Measurements from ENCODE around the gene MTMR10. TPM values are rescaled to one million over a fixed set of nuclear protein-coding genes. Genes with fewer than 3 reads are reported as not detected.

Gene MTMR10
- polyA plus RNA-seq, 1 of the 3 experiments (the other 2 are of a cell fraction) = 6.4 TPM

DNA sequence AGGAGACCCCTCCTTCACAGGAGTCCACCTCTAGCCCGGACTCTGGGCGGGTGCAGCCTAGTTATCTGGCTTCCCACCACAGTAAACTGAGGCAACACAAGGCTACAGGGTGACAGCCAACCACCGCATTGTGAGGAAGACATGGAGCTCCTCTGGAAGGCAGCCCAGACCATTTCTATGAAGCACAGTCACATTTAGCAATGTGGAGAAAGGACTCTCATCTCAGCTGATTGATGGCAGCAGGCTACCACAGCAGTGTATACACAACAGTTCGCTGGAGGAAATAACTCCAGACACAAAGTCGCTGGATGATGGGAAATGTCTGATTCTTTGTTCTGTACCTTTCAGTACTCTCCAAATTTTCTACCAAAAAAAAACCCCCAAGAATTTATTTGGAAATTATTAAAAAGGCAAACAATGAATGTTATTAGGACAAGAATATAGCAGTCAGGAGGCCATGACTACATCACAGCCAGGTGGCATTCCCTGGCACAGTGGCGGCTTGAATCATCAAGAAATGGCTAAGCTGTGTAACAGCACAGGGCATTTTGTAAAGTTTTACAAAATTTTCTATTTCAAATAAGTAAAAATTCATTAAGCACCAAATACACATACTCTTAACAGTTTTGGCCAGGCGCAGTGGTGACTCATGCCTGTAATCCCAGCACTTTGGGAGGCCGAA is 47.6 kb downstream of the MTMR10 start:
- H3K27me3 ChIP-seq (ENCODE audit: insufficient read depth) = no peaks in the 10 kb centered on the region
- H3K9me3 ChIP-seq = no peaks in the 10 kb centered on the region
- H3K4me1 ChIP-seq (ENCODE audit: control insufficient read depth in 1 of 2, insufficient read depth in 2 of 2, low read depth in 1 of 2, low read length in 1 of 2) = no peaks in the 10 kb centered on the region
- H3K9me2 ChIP-seq = no peaks in the 10 kb centered on the region
- H3K4me2 ChIP-seq = no peak overlapping the region
- H3K36me3 ChIP-seq (replicated peaks in 1 of 2; ENCODE audit: control insufficient read depth in 1 of 2, insufficient read depth in 2 of 2, low read length in 1 of 2) = peaks cover 68 to 89% of the 10 kb centered on the region in 2 experiments
- no peak for DNase-seq
- no peak overlapping the region for H3K4me3 ChIP-seq (ENCODE audit: low read depth in 2 of 2, low read length in 1 of 2)
- no peak for TF ChIP-seq FOXM1 (IDR thresholded peaks at IDR 0.05; ENCODE audit: low read depth)
- TF ChIP-seq CHD2 (IDR thresholded peaks at IDR 0.05; ENCODE audit: low read length, partially characterized antibody) = no peak
- no peak for TF ChIP-seq RFX5 (IDR thresholded peaks at IDR 0.05; ENCODE audit: low read length)
- no peak for TF ChIP-seq MXI1 (IDR thresholded peaks at IDR 0.05; ENCODE audit: low read depth, low read length)
- TF ChIP-seq, protein P1, sequence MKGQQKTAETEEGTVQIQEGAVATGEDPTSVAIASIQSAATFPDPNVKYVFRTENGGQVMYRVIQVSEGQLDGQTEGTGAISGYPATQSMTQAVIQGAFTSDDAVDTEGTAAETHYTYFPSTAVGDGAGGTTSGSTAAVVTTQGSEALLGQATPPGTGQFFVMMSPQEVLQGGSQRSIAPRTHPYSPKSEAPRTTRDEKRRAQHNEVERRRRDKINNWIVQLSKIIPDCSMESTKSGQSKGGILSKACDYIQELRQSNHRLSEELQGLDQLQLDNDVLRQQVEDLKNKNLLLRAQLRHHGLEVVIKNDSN (IDR thresholded peaks at IDR 0.05; ENCODE audit: borderline replicate concordance, low read depth) = no peak
- TF ChIP-seq, protein P2, sequence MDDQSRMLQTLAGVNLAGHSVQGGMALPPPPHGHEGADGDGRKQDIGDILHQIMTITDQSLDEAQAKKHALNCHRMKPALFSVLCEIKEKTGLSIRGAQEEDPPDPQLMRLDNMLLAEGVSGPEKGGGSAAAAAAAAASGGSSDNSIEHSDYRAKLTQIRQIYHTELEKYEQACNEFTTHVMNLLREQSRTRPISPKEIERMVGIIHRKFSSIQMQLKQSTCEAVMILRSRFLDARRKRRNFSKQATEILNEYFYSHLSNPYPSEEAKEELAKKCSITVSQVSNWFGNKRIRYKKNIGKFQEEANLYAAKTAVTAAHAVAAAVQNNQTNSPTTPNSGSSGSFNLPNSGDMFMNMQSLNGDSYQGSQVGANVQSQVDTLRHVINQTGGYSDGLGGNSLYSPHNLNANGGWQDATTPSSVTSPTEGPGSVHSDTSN (IDR thresholded peaks at IDR 0.05) = no peak
- TF ChIP-seq FOSL2 (IDR thresholded peaks at IDR 0.05; ENCODE audit: borderline replicate concordance, low read depth) = no peak
- TF ChIP-seq ELF1 (IDR thresholded peaks at IDR 0.05) = no peak
- TF ChIP-seq YY1 (IDR thresholded peaks at IDR 0.05; ENCODE audit: low read depth) = no peak
- TF ChIP-seq, protein P3, sequence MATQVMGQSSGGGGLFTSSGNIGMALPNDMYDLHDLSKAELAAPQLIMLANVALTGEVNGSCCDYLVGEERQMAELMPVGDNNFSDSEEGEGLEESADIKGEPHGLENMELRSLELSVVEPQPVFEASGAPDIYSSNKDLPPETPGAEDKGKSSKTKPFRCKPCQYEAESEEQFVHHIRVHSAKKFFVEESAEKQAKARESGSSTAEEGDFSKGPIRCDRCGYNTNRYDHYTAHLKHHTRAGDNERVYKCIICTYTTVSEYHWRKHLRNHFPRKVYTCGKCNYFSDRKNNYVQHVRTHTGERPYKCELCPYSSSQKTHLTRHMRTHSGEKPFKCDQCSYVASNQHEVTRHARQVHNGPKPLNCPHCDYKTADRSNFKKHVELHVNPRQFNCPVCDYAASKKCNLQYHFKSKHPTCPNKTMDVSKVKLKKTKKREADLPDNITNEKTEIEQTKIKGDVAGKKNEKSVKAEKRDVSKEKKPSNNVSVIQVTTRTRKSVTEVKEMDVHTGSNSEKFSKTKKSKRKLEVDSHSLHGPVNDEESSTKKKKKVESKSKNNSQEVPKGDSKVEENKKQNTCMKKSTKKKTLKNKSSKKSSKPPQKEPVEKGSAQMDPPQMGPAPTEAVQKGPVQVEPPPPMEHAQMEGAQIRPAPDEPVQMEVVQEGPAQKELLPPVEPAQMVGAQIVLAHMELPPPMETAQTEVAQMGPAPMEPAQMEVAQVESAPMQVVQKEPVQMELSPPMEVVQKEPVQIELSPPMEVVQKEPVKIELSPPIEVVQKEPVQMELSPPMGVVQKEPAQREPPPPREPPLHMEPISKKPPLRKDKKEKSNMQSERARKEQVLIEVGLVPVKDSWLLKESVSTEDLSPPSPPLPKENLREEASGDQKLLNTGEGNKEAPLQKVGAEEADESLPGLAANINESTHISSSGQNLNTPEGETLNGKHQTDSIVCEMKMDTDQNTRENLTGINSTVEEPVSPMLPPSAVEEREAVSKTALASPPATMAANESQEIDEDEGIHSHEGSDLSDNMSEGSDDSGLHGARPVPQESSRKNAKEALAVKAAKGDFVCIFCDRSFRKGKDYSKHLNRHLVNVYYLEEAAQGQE (IDR thresholded peaks at IDR 0.05; ENCODE audit: low read depth, low read length) = no peak
- no peak for TF ChIP-seq NFIC (IDR thresholded peaks at IDR 0.05; ENCODE audit: borderline replicate concordance)
- no peak for TF ChIP-seq MEF2A (IDR thresholded peaks at IDR 0.05; ENCODE audit: borderline replicate concordance, low read depth)
- no peak for TF ChIP-seq TEAD4 (IDR thresholded peaks at IDR 0.05; ENCODE audit: borderline replicate concordance, insufficient read depth)
- no peak for TF ChIP-seq EZH2phosphoT487 (IDR thresholded peaks at IDR 0.05; ENCODE audit: borderline replicate concordance, low read depth)
- TF ChIP-seq POLR2AphosphoS5 (IDR thresholded peaks at IDR 0.05; ENCODE audit: low read depth, low read length) = no peak
- TF ChIP-seq, protein P4, sequence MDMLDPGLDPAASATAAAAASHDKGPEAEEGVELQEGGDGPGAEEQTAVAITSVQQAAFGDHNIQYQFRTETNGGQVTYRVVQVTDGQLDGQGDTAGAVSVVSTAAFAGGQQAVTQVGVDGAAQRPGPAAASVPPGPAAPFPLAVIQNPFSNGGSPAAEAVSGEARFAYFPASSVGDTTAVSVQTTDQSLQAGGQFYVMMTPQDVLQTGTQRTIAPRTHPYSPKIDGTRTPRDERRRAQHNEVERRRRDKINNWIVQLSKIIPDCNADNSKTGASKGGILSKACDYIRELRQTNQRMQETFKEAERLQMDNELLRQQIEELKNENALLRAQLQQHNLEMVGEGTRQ (IDR thresholded peaks at IDR 0.05; ENCODE audit: borderline replicate concordance, low read depth, low read length) = no peak
- no peaks in the 10 kb centered on the region for H3K79me2 ChIP-seq (ENCODE audit: insufficient read depth)
- H4K20me1 ChIP-seq (ENCODE audit: insufficient read depth) = no peaks in the 10 kb centered on the region
- ChIA-PET CTCF (interaction anchor here (0.6 to 2.0 kb wide), 3 partner anchors 50 to 185 kb away, joined by 3 to 6 read pairs (median 3); no protein-coding TSS in a partner anchor), POLR2A (no interaction called here)
- H3K9ac ChIP-seq = no peak overlapping the region
- no peak overlapping the region for H2AFZ ChIP-seq (ENCODE audit: low read depth)
- H3F3A ChIP-seq (replicated peaks; ENCODE audit: insufficient read depth) = no peaks in the 10 kb centered on the region
- no peak overlapping the region for H3K27ac ChIP-seq (ENCODE audit: low read depth in 2 of 2, low read length in 1 of 2)
- WGBS (ENCODE audit: low lambda C conversion rate) = 98% methylated on average over 6 of the region's 8 CpGs
